Loucy (cell line): ENCODE results near the gene CBX2.

Experiments
- CTCF ChIP-seq: fragments of 200-600 bp; sonication (generic); conservative IDR thresholded peaks from 2 replicates; pipeline ENCODE4 v1.5.1; 2014; ENCODE audit warnings: mild to moderate bottlenecking, antibody characterized with exemption, low read length
- EZH2phosphoT487 ChIP-seq: fragments of 200-600 bp; IDR thresholded peaks from 2 replicates; pipeline ENCODE4 v1.6.1; 2018; ENCODE audit warnings: antibody characterized with exemption, mild to moderate bottlenecking, moderate library complexity, borderline replicate concordance

DNA sequence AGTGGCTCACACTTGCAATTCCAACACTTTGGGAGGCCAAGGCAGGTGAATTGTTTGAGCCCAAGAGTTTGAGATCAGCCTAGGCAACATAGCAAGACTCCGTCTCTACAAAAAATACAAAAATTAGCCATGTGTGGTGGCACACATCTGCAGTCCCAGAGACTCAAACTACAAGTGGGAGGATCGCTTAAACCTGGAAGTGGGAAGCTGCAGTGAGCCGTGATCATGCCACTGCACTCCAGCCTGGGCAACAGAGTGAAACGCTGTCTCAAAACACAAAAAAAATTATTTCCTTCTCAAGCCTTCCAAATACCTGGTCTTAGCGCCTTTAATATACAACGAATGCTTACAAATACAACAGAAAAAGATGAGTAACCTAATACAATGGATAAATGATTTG is 19.7 kb upstream of the CBX2 start:
- TF ChIP-seq CTCF (no peak), EZH2phosphoT487 (no peak)
